Cerebellar nuclear complex (tissue), 1 donor: ENCODE measurements around the gene DBT.

Experiments used
- DNase-seq, 2 experiments: peaks; one replicate each; lab custom pipeline; 2025; lab: John Stamatoyannopoulos, UW

DBT gene

DNA sequence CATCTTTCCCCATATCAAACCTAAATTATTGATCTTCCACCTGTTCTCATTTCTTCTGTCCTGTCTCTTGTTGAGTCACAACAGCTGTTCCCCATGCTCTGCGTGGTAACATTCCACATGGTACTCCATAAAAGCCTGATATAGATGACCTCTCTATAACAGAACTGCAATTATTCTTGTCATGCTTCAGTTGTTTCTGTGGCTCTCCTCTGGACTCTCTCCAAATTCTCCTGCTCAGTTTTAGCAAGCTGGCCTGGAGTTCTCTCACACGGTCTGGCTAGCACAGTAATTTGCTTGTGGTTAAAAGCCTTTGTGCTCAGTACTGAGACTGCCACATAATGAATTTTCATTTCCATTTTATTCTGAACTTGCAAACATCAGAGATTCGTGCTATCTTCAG, 61.0 kb downstream of the DBT start:
- DNase-seq, result no peak

- DNase-seq, result no peak
These were observed 61.7 kb downstream of the DBT start for GRCh38 chr1:100187912-100188311.

- DNase-seq, result no peak
These were observed 65.1 kb downstream of the DBT start for GRCh38 chr1:100184536-100184935.

DNA sequence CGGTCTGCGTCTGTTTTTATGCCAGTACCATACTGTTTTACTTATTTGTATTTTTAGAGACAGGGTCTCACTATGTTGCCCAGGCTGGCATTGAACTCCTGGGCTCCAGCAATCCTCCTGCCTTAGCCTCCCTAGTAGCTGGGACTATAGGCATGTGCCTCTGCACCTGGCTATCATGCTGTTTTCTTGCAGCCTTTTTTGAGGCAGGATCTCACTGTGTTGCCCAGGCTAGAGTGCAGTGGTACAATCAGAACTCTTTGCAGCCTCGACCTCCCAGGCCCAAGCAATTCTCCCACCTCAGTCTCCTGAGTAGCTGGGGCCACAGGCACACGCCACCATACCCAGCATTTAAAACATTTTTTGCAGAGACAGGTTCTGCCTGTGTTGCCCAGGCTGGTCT, 66.3 kb downstream of the DBT start:
- DNase-seq, result no peak

DNA sequence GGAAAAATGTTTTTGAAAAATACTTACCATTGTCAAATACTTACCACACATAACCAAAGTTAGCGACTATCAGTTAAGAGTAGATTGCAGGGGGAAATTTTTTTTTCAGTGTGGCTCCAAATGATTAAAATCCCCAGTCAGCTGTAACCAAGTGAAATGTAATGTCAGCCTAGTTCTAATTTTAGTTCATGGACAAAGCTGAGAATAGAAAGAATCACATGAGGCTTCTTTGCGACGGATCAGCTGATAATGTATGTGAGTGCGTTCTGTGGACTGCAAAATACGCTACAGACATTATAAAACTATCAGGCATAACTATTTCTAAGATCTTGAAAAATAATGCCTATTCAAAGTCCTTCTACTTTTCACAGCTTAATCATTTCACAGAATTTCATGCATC, 71.5 kb downstream of the DBT start, which contains the start of gene LRRC39:
TSS of gene LRRC39 (minus strand) at position 166 of the 400 bp plus-strand sequence. CDS start 9,740 bp downstream, outside the sequence.
- no peak for DNase-seq

DNA sequence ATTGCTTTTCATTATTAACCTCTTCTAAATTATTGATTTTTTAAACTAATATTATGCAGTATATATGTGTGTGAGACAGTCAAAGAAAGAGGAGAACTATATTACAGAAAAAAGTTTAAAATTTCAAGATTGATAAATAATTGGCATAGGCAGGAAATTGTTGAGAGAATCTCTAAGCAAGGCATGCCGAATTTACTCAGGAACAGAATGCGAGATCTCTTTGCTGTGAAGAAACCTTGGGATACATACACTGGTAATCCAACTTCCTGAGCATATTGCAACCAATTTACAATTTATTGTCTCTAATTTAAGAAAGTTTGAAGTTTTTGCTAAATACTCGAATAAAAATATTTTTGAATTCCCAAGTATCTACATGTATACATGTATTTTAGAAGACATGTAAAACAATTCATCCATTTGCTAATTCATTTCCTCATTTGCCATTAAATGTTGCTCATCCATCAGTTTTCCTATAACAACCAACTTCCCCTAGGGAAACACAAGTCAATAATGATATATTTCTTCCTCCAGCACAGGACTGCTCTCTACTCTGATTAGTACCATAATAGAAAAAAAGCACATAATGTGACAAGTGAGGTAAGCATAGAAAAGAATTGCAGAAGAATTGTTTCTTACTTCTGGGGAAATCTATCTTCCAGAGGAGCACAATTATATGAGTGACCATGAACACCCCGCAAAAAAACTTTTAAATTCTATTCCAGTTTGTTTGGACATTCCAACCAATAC, 72.2 kb downstream of the DBT start:
- DNase-seq, result no peak

DNA sequence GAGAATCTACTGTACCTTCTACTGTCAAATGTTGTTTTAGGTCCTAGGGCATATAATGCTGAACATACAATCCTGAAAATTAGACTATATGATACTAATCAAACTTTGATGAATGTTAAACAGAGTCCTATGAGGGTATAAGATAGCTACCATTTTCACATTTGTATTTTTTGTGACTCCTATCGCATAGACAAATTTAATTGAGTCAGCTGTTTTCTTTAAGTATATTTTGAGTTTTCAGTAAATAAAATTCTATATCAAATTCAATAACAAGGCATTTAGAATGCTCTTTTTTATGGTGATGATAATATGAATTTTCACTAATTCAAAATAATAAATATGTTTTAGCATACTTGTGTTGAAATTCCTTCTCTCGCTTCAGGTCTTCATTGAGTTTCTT, 81.6 kb downstream of the DBT start:
- DNase-seq, result no peak

DNA sequence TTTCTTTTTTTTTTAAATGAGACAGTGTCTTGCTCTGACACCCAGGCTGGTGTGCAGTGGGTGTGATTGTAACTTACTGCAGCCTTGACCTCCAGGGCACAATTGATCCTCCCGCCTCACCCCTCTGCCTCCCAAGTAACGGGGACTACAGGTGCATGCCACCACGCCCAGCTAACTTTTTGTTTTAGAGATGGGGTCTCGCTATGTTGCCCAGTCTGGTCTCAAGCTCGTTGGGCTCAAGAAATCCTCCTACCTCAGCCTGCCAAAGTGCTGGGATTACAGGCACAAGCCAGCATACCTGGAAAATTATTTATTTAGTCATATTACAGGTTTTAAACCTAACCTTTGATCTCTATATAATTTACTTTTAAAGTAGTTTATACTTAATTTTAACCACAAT, 84.9 kb downstream of the DBT start:
- DNase-seq, result no peak

DNA sequence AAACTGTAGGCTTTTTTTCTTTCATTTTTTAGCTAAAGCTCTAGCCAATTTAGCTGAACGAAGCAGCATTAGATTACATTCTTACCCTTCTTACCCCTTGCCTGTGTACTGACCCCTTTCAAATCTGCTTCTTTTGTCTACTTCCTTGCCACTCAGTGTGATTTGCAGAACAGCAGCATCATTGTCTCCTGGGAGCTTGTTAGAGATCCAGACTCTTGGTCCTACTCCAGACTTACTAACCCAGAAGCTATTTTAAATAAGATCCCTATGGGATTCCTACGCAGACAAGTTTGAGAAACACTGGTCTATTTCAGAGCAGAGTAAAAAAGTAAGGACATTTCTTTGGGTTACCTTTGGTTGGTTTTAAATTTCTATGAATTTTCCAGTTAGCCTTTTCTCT, 85.4 kb downstream of the DBT start:
- no peak for DNase-seq

DNA sequence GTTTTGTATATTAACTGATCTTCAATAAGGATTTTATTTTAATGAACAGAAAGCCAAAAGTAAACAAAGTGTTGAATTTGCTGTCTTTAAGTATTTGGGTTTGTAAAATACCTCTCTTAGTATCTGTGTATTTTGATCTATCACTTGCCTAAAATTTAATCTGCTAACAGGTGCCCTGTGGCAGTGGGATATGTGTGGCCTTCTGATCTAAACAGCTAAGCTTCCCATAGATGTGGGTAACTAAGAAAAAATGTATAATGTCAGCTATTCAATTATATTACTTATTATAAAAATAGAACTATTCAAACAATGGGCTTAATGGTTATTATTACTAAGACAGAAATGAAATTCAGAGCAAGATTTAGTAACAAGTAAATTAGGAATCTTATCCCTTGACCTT, 86.8 kb downstream of the DBT start:
- no peak for DNase-seq

DNA sequence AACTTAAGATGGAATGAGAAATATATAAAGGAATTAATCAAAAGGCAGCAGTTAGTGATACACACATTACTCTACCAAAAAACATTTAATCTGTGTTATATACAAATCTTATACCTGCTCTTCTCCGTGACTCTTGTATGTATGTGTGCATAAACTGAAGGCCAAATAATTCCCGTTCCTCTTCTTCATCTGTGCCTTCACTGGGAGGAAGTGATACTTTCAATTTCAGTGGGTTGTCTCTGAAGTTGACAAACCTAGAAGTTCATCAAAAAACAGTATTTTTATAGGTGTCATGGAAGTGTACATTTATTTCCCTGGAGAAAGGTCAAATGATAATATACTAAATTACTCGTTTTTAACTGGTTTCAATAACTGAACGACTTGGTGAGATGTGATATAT, 97.4 kb downstream of the DBT start:
- DNase-seq, result no peak

GRCh38 chr1:100151679-100152078, 98.0 kb downstream of the DBT start:
- no peak for DNase-seq

DNA sequence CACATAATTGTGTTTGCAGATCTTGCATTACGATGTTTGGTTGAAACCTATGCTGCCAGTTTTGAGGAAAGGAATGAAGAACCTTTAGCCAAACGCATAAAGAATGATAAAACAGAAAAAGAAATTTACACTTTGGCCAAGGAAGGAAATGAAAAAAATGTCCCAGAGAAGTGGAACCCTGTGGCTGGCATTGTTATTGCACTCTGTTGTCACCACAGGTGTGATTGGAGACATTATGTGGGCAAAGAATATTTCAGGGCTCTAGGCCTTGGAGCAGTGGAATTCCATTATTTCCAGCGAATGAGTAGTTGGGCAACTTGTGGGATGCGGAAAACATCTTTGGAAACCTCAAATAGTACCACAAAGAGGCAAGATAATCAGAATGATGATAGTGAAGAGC, 101.8 kb downstream of the DBT start:
- DNase-seq, result no peak

- DNase-seq, result no peak
These were observed 102.7 kb downstream of the DBT start for GRCh38 chr1:100146958-100147357.

- DNase-seq, result no peak
These were observed 104.5 kb downstream of the DBT start for GRCh38 chr1:100145116-100145515.

- DNase-seq, result no peak
These were observed 107.3 kb downstream of the DBT start for GRCh38 chr1:100142343-100142742.

GRCh38 chr1:100141192-100141591, 108.4 kb downstream of the DBT start:
- no peak for DNase-seq

- no peak for DNase-seq
These were observed 112.0 kb downstream of the DBT start for GRCh38 chr1:100137602-100138001.
